GM18873 (cell line): Measurements from ENCODE around the gene WDR33.
"Not testable (repeated sequence)": the region's sequence is repeated elsewhere in the genome, so short reads cannot be mapped to it uniquely, and the experiment has no call there.

Source experiments
- ATAC-seq: cut with Tn5 transposase; IDR thresholded peaks from one replicate; pipeline ENCODE4 v1.9.1; 2021; ENCODE audit warnings: mild to moderate bottlenecking, moderate library complexity, moderate number of reproducible peaks; ENCODE audit not compliant: unreplicated experiment, low FRiP score

WDR33 gene

GRCh38 chr2:127811397-127812321 is 688 bp upstream of the WDR33 start:
- ATAC-seq = peak; percentile 30

- ATAC-seq = no peak
Observed at GRCh38 chr2:127810156-127810618, 784 bp downstream of the WDR33 start.

- ATAC-seq = no peak
Observed at GRCh38 chr2:127807678-127808353, 3.2 kb downstream of the WDR33 start.

GRCh38 chr2:127806860-127807259 is 4.1 kb downstream of the WDR33 start:
- not testable (repeated sequence) for ATAC-seq

- ATAC-seq = no peak
Observed at GRCh38 chr2:127805491-127805890, 5.5 kb downstream of the WDR33 start.

GRCh38 chr2:127799926-127800325 is 11.0 kb downstream of the WDR33 start:
- ATAC-seq = no peak

GRCh38 chr2:127796389-127796788 is 14.6 kb downstream of the WDR33 start:
- ATAC-seq = no peak

GRCh38 chr2:127794901-127795300 is 16.1 kb downstream of the WDR33 start:
- not testable (repeated sequence) for ATAC-seq

- ATAC-seq = no peak
Observed at GRCh38 chr2:127792805-127793204, 18.2 kb downstream of the WDR33 start.

- ATAC-seq = no peak
Observed at GRCh38 chr2:127790694-127791529, 20.1 kb downstream of the WDR33 start.

GRCh38 chr2:127786048-127786809 is 24.7 kb downstream of the WDR33 start:
- ATAC-seq = no peak

- no peak for ATAC-seq
Observed at GRCh38 chr2:127784965-127785518, 25.9 kb downstream of the WDR33 start.

- no peak for ATAC-seq
Observed at GRCh38 chr2:127783101-127783500, 27.9 kb downstream of the WDR33 start.

- ATAC-seq = no peak
Observed at GRCh38 chr2:127778850-127779249, 32.1 kb downstream of the WDR33 start.

- no peak for ATAC-seq
Observed at GRCh38 chr2:127778447-127778846, 32.5 kb downstream of the WDR33 start.

GRCh38 chr2:127776122-127776780 is 34.7 kb downstream of the WDR33 start:
- no peak for ATAC-seq

GRCh38 chr2:127771756-127772155 is 39.2 kb downstream of the WDR33 start:
- no peak for ATAC-seq

GRCh38 chr2:127770973-127771735 is 39.8 kb downstream of the WDR33 start:
- ATAC-seq = no peak
